Suprapubic skin (tissue), 3 donors: ENCODE results near the gene ADD3.

Experiments used
- EP300 ChIP-seq: sonication (generic); formaldehyde crosslinking; IDR thresholded peaks from one replicate; pipeline ENCODE4 v1.6.1; 2017; ENCODE audit warnings: antibody characterized with exemption
- POLR2A ChIP-seq, 2 donors: fragments of 450-650 bp; IDR thresholded peaks; one replicate each; pipeline ENCODE4 v1.6.1; 2017; ENCODE audit warnings: antibody characterized with exemption in 2 of 2, mild to moderate bottlenecking in 2 of 2, moderate library complexity in 2 of 2
- TF ChIP-seq, protein P1 (sequence below), 2 donors: fragments of 200-600 bp in 1 of 2; fragments of 450-650 bp in 1 of 2; sonication (generic) in 1 of 2; IDR thresholded peaks; one replicate each; pipeline ENCODE4 v1.5.1; 2016 to 2019; ENCODE audit warnings: antibody characterized with exemption in 2 of 2, mild to moderate bottlenecking in 1 of 2, moderate library complexity in 1 of 2

DNA sequence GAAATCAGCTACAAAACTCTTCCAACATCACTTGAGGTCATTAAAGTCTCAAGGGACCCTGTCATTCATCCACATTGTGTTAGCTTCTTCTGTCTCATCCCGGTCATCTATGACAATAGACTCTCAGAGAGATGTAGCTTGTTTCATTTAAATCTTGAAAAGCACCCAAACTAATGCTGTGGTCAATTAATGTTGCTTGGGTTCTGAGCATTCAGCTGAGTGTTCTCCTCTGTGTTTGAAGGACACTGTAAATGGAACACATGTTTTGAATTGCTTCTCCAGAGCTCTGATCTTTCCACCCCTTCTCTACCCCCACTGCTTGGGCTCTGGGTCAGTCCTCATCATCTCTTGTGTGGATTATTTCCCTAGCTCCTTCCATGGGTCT is 19.6 kb upstream of the ADD3 start:
- TF ChIP-seq POLR2A (IDR thresholded peaks at IDR 0.05) (no peak), EP300 (no peak)
- TF ChIP-seq, protein P1, sequence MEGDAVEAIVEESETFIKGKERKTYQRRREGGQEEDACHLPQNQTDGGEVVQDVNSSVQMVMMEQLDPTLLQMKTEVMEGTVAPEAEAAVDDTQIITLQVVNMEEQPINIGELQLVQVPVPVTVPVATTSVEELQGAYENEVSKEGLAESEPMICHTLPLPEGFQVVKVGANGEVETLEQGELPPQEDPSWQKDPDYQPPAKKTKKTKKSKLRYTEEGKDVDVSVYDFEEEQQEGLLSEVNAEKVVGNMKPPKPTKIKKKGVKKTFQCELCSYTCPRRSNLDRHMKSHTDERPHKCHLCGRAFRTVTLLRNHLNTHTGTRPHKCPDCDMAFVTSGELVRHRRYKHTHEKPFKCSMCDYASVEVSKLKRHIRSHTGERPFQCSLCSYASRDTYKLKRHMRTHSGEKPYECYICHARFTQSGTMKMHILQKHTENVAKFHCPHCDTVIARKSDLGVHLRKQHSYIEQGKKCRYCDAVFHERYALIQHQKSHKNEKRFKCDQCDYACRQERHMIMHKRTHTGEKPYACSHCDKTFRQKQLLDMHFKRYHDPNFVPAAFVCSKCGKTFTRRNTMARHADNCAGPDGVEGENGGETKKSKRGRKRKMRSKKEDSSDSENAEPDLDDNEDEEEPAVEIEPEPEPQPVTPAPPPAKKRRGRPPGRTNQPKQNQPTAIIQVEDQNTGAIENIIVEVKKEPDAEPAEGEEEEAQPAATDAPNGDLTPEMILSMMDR (IDR thresholded peaks at IDR 0.05): no peak
